ENCODE data around the gene PDRG1.

The PDRG1 gene

GRCh38 chr20:31951530-31952453 is at the start of gene PDRG1:
TSS of gene PDRG1 (minus strand) at chr20:31952046. CDS start at chr20:31951961, 85 bp downstream.
- DNase-seq: peak; percentile 90

GRCh38 chr20:31998246-31998645 is 46.4 kb upstream of the PDRG1 start:
- DNase-seq: no peak

- DNase-seq: no peak
These were observed 45.1 kb upstream of the PDRG1 start for GRCh38 chr20:31996996-31997395.

- no peak for DNase-seq
These were observed 40.2 kb upstream of the PDRG1 start for GRCh38 chr20:31992086-31992485.

GRCh38 chr20:31991339-31991705 is 39.5 kb upstream of the PDRG1 start:
- no peak for DNase-seq

GRCh38 chr20:31990641-31991338 is 38.9 kb upstream of the PDRG1 start:
- no peak for DNase-seq

GRCh38 chr20:31989030-31989645 is 37.3 kb upstream of the PDRG1 start:
- DNase-seq: no peak

GRCh38 chr20:31988430-31989015 is 36.7 kb upstream of the PDRG1 start:
- no peak for DNase-seq

GRCh38 chr20:31987744-31988143 is 35.9 kb upstream of the PDRG1 start:
- no peak for DNase-seq

- DNase-seq: no peak
These were observed 33.2 kb upstream of the PDRG1 start for GRCh38 chr20:31984981-31985471.

- no peak for DNase-seq
These were observed 29.9 kb upstream of the PDRG1 start for GRCh38 chr20:31981784-31982183.

GRCh38 chr20:31979713-31980426 is 28.0 kb upstream of the PDRG1 start:
- no peak for DNase-seq

- no peak for DNase-seq
These were observed 25.2 kb upstream of the PDRG1 start for GRCh38 chr20:31977080-31977479.

- DNase-seq: no peak
These were observed 24.0 kb upstream of the PDRG1 start for GRCh38 chr20:31975874-31976273.

- DNase-seq: no peak
These were observed 23.2 kb upstream of the PDRG1 start for GRCh38 chr20:31974951-31975487.

- DNase-seq: no peak
These were observed 22.4 kb upstream of the PDRG1 start for GRCh38 chr20:31974296-31974695.

GRCh38 chr20:31972471-31973021 is 20.7 kb upstream of the PDRG1 start:
- no peak for DNase-seq

GRCh38 chr20:31969991-31970390 is 18.1 kb upstream of the PDRG1 start:
- no peak for DNase-seq

GRCh38 chr20:31968291-31969126 is 16.7 kb upstream of the PDRG1 start:
- peak; percentile 27 for DNase-seq

GRCh38 chr20:31967830-31968249 is 16.0 kb upstream of the PDRG1 start, which contains the start of gene XKR7:
TSS of gene XKR7 (plus strand) at chr20:31968151. CDS start at chr20:31968176, 25 bp downstream.
- peak; percentile 73 for DNase-seq
